SH-SY5Y (cell line): ENCODE results near the gene WRNIP1.

Experiments
- GATA2 ChIP-seq: IDR thresholded peaks from 2 replicates; pipeline ENCODE4 v1.6.1; 2011; ENCODE audit warnings: mild to moderate bottlenecking, low read depth, low read length
- GATA3 ChIP-seq: IDR thresholded peaks from 2 replicates; pipeline ENCODE4 v1.6.1; 2011; ENCODE audit warnings: low read depth, mild to moderate bottlenecking, low read length, moderate library complexity

- TF ChIP-seq GATA2: no peak
- TF ChIP-seq GATA3: no peak
Measured at GRCh38 chr6:2781685-2782355, 16.6 kb downstream of the WRNIP1 start.
